Measurements from ENCODE around the gene STRADA.

DNA sequence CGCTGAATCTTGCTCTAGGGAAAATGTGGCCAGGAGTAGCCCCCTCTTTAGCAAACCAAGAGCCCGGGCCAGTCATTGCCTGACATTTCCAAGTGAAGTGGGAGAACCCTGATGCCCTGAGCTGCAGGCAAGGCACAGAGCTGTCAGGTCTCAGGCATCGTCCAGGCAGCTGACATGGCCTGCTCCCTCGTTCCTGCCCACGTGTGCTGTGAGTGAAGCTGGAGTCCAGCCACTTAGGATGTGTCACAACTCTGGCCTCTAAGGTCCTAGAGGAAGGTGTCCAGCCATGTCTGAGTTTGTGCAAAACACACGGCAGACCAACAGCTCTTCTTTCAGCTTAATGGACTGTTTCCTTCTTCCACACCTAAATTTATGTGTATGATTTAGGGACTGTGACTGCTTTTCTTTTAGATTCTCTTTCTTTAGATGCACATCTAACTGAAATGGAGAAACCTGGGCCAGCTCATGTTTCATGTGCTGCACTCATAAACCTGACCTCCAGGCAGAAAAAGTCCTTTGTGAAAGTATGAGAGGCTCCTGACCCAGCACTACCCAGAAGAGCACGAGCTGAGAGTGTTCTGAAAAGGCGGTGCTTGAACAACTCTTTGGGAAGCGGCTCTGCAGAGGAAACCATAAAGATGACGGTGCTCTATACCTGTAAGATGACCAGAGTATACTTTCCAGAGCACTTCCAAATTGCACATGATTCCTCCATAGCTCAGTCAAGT, 26.9 kb downstream of the STRADA start:
- TF ChIP-seq, protein P1, sequence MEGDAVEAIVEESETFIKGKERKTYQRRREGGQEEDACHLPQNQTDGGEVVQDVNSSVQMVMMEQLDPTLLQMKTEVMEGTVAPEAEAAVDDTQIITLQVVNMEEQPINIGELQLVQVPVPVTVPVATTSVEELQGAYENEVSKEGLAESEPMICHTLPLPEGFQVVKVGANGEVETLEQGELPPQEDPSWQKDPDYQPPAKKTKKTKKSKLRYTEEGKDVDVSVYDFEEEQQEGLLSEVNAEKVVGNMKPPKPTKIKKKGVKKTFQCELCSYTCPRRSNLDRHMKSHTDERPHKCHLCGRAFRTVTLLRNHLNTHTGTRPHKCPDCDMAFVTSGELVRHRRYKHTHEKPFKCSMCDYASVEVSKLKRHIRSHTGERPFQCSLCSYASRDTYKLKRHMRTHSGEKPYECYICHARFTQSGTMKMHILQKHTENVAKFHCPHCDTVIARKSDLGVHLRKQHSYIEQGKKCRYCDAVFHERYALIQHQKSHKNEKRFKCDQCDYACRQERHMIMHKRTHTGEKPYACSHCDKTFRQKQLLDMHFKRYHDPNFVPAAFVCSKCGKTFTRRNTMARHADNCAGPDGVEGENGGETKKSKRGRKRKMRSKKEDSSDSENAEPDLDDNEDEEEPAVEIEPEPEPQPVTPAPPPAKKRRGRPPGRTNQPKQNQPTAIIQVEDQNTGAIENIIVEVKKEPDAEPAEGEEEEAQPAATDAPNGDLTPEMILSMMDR (conservative IDR thresholded peaks at IDR 0.05) = no peak
- TF ChIP-seq ZFX (IDR thresholded peaks at IDR 0.05) = no peak

Data from C4-2B (cell line).